GM19025 (cell line): ENCODE data around the gene TUBB6.

Source experiments
- ATAC-seq: cut with Tn5 transposase; IDR thresholded peaks from one replicate; pipeline ENCODE4 v1.9.1; 2021; ENCODE audit warnings: mild to moderate bottlenecking, low read depth, moderate library complexity; ENCODE audit not compliant: unreplicated experiment

TUBB6 gene

DNA sequence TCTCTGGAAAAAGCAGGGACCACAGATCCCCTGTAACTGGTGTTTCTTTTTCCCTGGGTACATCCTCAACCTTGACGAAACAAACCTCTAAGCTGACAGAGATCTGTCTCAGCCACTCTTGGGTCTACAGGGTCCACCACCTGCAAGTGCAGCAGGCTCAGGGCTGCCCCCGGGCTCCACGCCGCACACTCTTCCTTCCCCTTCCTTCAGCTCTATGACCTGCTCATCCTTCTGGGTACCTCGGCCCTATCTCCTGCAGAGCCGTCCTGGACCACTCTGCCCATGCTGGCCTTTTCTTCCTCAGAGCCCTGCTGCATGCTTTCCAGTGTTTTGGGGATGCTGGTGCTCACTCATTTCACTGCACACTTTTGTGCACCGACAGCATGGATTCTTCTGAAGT lies 27.5 kb downstream of the TUBB6 start:
- no peak for ATAC-seq

DNA sequence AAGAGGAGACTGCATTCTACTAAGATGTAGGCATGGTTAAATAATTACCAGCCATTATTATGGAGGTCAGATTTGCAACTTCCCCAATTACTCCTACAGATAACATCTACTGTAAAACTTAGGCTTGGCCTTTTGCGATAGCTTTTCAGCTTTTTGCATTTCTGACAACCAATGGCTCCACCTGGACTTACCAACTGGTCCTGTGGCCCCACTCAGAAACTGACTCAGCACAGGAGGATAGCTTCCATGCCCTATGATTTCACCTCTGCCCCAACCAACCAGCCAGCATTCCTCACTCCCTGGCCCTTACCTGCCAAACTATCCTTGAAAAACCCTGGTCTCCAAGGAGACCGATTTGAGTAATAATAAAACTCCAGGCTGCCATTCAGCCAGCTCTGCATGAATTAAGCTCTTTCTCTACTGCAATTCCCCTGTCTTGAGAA lies 28.2 kb downstream of the TUBB6 start:
- ATAC-seq, result no peak

DNA sequence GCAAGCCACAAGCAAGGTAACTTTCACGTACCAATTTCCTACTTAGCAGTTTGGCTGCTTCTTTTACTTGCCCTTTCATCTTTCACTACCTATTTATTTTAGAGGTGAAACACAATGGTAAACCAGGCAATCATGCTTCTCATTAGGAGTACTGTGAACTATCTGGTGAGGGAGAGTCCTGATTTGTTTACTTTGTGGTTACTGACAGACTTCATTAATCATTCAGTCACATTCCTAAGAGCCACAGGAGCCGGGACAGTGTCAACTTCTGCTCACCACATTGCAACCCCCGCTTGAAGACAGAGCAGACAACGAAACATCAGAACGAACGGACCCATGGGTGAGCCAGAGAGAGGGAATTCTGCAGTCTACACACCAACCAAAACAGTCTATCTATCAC lies 28.8 kb downstream of the TUBB6 start:
- ATAC-seq, result no peak

DNA sequence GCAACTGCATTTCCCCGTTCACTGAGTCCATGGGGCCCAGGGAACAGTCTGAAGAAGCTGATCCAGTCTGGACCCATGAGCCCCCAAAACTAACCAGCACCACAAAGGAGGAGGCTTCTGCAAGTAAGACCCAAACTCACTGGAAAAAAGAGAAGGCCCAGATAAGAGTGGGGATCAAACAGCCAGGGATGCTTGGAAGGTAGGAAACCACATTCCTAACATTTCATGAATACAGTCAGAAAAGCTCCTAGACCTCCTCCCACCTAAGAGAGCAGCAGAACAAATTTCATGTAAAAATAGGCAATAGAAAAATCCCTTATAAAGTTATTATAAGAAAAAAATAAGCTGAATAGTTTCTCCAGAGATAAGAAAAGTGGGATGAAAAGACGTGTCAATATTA lies 30.3 kb downstream of the TUBB6 start:
- no peak for ATAC-seq

DNA sequence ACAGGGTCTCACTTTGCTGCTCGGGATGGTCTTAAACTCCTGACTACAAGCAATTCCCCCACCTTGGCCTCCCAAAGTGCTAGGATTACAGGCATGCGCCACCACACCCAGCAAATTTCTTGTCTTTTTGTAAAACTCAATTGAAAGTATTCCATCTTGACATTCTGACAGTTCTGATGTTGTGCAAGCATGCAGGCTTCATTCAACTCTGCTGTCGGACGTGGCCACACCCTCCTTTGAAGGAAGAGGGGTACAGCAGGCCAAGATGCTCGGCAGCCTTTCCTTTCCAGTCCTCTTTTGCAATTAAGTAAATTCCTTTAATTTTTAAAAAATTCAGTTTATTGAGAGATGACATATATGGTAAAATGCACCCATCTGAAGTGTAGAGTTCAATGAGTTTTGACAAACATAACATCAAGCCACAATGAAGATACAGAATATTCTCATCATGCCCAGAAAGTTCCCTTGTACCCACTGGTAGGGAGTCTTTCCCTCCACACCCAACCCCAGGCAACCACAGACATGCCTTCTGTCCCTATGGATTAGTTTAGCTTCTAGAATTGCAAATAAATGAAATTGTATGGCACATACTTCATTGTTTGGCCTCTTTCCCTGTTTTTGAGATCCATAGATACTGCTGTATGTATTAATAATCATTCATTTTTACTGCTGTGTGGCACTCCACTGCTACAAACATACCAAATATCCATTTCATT lies 33.1 kb downstream of the TUBB6 start:
- no peak for ATAC-seq

DNA sequence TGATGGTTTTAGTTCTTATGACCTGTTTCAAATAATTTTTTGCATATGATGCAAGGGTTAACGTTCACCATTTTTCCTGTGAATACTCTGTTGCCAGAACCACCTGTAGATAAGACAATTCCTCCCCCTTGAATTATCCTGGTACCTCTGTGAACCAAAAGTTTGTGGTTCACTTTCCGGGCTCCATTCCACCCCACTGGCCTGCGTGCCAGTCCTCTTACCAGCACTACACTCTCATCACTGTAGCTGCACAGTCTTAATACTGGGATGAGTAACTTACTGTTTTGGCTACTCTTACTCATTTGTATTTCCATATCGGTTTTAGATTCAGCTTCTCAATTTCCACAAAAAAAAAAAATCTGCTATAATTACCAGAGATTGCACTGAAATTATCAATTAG lies 34.6 kb downstream of the TUBB6 start:
- no peak for ATAC-seq

DNA sequence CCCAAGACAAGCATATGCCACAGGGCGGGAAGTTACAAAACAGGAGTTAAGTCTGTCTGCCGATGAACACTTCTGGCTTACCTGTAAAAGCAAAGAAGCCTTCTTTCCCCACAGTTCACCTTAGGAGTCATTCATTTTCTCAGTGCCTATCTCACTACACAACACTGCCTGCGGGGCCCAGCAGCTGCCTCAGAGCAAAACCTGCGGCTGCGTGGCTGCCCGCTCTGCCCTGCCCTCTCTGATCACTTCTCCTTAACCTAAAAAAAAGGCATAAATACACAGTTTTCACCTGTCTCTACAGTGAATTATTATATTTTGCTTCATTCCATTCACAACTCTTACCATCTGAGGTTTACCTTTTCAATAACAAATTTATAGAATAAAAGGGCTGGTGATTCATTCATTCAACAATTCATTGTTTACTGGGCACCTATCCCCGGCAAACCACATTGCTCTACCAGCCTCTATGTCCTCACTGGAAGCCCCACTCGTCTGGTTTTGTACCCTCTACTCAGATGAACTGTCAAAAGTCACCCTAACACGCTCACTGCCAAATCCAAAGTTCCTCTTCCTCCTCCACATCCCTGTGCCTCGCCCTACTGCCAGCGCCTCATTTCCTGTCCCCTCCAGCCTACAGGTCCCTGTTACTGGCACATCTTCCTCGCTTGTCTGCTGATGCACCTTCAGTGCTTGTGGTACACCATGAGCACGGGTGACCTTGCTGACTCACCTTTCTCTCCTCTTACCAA lies 37.6 kb downstream of the TUBB6 start:
- ATAC-seq, result no peak

DNA sequence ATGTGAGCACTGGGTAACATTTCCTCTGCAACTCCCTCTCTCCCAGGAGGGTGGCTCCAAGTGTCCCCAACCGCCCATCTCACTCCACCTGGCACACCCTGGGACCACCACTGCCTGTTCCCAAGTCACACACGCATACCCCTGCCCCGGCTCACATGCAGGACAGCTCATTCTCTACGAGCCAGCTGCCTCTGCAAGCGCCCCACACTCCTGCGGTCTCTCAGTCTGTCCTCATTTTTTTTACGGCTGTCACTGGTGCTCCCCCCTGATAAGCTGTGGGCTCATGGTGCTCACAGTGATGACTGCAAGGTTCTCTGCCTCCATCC lies 38.2 kb downstream of the TUBB6 start:
- no peak for ATAC-seq

DNA sequence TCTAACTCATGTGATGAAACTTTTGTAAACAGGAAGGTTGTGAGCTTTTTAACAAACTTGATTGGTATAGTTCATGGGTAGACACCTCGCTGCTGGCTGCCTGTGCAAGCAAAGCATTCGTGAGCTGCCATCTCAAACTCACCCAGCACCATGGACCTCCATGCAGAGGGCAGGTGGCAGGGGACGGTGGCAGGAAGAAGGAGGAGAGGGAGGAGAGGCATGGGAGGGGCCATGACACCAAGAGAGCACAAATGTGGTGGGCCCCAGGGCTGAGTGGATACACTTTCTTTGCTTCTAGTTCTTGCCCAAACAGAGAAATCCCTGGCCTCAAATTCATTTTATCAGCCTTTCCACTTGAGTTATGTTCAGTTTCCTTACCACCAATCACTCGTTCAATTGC lies 39.9 kb downstream of the TUBB6 start:
- no peak for ATAC-seq

DNA sequence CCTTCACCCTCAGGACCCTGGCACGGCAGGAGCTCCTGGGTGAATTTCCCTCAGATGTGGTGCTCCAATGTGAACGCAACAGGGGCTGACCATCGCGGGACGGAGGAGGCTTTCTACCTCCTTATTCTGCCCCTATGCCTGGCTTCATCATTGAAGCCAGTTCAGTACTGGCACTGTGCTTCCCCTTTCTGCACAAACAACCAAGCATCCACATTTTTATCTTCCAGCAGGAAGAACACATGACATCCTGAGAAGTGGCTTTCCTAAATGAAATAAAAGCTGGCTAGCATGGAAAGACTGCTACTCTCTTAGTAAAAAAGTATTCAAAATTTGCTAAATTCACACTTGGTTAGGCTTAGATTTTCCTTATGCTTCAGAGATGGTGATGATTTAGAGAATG lies 44.1 kb downstream of the TUBB6 start:
- no peak for ATAC-seq

DNA sequence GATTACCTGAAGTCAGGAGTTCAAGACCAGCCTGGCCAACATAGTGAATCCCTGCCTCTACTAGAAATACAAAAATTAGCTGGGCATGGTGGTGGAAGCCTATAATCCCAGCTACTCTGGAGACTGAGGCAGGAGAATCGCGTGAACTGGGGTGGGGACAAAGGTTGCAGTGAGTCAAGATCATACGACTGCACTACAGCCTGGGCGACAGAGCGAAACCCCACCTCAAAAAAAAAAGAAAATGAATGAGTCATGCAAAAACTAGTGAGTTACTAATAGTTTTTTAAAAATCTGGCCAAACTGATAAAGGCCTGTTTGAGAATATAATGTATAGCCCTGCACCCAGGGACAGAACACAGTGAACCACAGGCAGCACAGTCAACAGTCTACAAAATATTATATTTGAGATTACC lies 51.5 kb downstream of the TUBB6 start:
- no peak for ATAC-seq

DNA sequence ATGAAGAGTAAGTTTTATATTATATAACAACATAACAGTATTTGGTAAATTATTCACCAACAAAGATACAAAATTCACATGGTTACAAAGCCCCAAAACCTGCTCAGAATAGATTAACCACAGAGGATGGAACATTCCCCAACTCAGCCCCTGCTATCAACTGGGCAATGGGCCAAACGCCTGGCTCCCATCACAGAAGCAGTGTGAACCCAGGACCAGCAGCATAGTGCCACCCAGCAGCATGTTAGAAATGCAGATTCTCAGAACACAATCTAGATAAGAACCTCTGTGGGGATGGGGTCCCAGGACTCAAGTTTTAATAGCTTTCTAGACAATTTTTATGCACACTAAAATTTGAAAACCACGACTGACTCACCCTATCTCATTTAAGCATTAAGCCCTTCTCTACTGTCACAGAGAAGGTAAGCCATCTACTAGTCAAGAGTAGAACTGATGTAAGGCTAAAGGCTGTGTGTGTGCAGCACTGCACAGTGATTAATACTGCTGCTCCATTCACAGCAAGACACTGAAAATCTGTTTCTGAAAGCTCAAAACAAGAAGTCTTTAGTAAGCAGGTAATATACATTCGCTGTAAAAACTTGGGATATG lies 53.8 kb downstream of the TUBB6 start:
- no peak for ATAC-seq

DNA sequence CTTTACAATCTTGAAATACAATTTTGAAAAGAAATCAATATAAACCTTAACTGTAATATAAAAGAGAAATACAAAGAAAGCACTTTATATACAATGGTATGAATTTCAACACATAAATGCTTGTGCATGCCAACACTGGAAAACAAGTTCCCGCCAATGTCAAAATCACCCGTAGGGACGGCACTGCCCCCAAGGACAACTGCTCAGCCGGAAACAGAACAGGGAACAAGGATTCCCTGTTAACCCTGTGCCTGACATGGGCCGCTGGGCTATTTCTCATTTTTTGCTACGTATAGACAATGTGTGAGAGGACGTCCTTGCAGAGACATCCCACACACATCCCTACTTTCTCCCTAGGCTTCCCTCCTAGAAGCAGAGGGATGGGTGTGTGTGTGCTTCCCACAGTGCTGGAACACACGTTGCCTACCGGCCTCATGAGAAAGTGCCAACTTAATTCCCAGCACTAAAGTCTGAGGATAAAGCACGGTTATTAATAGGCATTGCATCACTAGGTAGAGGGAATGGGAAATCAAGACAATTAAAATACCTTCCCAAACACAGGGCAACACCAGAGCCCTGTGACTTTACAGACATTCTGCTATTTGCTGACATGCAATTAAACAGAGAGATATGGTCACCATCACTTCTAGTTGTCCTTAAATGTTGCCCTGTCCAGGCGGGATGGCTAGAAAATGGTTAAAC lies 54.6 kb downstream of the TUBB6 start:
- ATAC-seq, result no peak

DNA sequence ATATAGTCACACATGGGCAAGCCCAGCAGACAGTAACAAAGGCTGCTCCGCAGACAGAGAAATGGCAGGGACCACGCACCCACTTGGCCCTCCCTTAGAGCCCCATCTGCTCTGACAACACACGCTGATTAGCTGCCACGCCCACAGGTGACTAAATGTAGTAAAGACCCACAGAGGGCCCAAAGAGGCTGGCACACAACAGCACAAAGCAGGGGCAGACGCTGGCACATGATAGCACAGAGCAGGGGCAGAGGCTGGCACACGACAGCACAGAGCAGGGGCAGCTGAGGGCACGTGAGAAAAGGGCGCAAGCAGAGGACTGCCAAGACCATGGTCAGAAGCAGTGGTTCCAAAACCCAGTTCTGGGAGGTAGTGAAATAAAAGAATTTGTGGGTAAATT lies 58.3 kb downstream of the TUBB6 start:
- ATAC-seq, result no peak

DNA sequence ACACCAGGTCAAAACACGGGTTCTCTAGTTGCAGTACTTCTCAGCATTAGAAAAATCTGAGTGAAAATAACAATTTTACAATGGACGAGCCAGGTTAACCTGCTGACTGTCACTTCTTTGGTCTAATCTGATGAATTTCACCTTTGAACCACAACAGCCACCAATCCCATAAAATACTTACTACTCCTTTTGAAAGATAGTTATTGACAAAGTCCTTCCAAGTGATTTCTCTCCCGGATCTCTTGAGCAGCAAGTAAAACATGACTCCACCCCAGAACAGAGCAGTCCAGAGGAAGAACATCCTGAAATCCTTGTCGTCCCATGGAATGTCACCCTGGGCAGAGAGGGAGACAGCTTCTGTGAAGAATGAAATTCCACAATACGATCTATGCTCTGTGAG lies 58.7 kb downstream of the TUBB6 start:
- no peak for ATAC-seq

DNA sequence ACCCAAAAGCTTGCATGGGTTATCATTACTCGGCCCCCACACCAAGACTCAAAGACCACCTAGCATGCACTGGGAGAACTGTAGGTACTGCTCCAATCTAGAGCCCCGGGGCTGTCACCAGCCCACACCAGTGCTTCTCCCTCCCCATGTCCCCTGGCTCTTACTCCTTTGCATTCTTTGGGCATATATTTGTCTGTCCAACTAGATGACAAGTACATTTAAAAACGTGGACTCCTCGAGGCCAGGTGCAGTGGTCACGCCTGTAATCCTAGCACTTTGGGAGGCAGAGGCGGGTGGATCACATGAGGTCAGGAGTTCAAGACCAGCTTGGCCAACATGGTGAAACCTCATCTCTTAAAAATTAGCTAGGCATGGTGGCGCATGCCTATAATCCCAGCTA lies 61.2 kb downstream of the TUBB6 start:
- no peak for ATAC-seq

DNA sequence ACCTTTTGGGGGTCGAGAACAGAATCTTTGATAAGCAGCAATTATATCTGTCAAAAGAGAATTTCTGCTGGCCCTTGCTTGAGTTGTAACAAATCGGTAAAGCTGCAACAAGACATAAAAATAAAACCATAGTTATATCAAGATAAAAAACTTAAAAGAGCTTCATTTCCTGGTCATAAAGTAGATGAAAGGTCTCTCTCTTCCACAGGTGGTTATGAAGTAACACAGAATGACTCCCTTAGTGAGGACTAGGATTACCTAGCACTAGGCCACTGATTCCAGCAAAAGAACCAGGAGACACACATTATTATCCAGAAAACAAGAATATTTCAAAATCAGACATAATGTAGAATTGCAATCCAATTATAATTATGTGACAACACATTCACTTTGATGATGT lies 63.5 kb downstream of the TUBB6 start:
- ATAC-seq, result no peak

DNA sequence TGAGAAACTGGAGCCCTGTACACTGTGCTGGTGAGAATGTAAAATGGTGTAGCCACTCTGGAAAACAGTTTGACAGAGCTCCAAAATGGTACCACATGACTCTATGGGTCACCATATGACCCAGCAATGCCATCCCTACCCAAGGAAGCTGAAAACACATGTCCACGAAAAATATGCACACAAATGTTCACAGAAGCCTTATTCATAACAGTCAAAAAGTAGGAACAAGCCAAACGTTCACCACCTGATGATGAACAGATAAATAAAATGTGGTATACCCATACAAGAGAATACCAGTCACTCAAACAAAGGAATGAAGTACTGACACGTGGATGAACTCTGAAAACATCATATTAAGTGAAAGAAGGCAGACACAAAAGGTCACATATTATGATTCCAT lies 64.4 kb downstream of the TUBB6 start:
- no peak for ATAC-seq

DNA sequence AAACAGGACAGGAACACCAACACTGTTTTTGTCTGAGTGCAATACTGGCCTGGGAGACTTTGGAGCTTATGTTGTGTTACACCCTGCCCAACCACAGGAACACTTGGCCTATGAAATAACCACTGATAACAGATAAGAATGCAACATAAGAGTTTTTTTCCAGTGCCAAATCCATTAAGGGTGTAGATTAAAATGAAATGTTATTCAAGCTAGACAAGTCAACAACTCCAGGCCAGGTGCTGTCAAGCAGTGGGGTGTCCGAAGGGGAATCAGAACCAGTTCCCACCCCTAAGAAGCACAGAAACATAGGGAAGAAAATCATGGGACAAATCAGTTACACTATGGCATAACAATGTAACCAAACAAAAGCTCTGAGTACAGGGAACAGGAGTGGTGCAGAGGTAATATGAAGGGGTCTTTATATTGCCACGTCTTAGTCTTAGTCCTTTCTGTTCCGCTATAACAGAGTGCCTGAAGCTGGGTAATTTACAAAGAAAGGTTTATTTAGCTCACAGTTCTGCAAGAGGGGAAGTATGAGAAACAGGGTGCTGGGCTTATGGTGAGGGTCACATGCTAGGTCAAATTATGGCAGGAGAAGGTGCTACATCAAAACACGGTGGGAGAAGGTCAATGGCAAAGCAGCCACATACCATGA lies 65.2 kb downstream of the TUBB6 start:
- no peak for ATAC-seq

DNA sequence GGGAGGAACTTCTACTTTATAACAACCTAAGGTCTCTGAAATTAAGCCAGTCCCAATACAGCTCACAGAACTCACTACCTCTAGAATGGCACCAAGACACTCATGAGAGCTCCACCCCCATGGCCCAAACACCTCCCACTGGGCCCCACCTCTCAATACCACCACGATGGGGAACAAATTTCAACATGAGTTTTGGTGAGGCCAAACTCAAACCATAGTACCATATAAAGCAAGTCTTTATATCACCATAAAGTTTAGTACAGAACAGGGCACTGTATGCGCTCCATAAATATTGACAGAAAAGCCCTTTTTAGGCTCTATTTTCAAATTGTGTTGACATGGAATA lies 65.7 kb downstream of the TUBB6 start:
- ATAC-seq, result no peak

DNA sequence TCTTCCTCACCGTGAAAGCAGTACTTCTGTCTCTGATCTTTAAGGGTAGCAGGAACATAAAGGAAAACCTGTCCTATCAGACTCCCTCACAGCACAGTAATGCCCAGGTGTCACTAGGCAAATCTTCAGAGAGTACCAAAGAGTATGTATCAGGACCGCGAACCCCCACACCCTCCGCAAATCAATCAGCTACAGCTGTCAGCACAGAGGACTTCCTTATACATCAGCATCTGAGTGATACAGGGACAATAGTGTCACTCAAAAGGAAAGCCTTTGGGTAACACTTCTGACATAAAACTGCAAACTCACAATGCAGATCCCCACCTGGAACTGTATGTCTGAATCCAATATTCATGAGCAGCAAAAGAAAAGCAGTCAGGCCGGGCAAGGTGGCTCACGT lies 66.4 kb downstream of the TUBB6 start:
- ATAC-seq, result no peak
